ENCODE results near the gene SH2D3A.
"Not testable (repeated sequence)": the region's sequence is repeated elsewhere in the genome, so short reads cannot be mapped to it uniquely, and the experiment has no call there.

The SH2D3A gene

DNA sequence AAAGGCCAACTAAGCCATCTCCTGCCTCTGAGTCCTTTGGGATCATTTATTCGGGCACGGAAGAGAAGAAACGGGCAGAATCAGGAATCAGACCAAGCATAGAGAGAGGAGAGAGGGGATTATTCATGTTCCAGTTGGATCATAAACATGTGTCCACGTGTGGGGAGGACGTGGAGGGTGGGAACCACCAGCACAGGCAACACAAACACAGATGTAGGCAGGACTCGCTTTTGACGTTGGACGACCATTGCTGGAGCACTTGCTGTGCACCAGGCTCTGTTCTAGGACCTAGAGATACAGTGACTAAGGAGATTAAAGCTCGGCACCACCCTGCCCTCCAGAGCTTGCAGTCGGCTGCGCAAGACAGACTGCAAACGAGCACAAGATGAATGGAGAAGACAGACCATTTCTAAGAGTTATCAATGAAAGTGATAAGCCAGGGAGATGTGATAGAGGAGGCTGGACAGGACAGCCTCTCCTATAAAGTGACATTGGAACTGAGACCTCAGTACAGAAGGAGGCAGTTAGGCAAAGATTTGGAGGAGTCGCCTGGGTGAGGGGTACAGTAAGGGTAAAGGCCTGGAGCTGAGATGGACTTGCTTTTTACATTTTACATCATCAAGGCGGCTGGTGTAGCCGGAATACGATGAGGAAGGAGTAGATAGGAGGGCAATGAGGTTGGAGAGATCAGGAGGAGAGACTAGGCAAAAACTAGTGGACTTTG lies 716 bp downstream of the SH2D3A start:
- no peak overlapping the region for H2BK120ac ChIP-seq (ENCODE audit: low read depth, low read length)
- peak overlapping the region; percentile 90 for H3K4me2 ChIP-seq (ENCODE audit: low read length, poor library complexity, severe bottlenecking)
- H3K9me3 ChIP-seq (ENCODE audit: control insufficient read depth, low read length): no peaks in the 10 kb centered on the region
- peaks cover 18% of the 10 kb centered on the region for H3K4me1 ChIP-seq (ENCODE audit: control insufficient read depth, insufficient read depth, low read depth, low read length)
- no peak overlapping the region for H3K4ac ChIP-seq (ENCODE audit: low read depth in 1 of 2, low read length in 2 of 2)
- no peaks in the 10 kb centered on the region for H3K79me1 ChIP-seq (replicated peaks; ENCODE audit: low read length, poor library complexity, severe bottlenecking)
- no peak overlapping the region for H4K8ac ChIP-seq (ENCODE audit: low read length)
- H4K91ac ChIP-seq (ENCODE audit: low read length): no peak overlapping the region
- no peak overlapping the region for H2AFZ ChIP-seq (ENCODE audit: low read depth, low read length)
- no peak overlapping the region for H3K27ac ChIP-seq (ENCODE audit: low read length, poor library complexity, severe bottlenecking)
- no peak overlapping the region for H3K9ac ChIP-seq (ENCODE audit: low read length)
- no peak overlapping the region for H3K4me3 ChIP-seq (ENCODE audit: insufficient read depth in 1 of 2, low read depth in 1 of 2, low read length in 2 of 2)
- no peaks in the 10 kb centered on the region for H3K36me3 ChIP-seq (ENCODE audit: control insufficient read depth in 1 of 2, insufficient read depth in 2 of 2, low read depth in 1 of 2, low read length in 2 of 2)
- DNase-seq: no peak
- no peak overlapping the region for H3K14ac ChIP-seq (ENCODE audit: low read length in 2 of 2)
- no peak overlapping the region for H2BK15ac ChIP-seq (ENCODE audit: low read depth, poor library complexity, severe bottlenecking)
- H3K18ac ChIP-seq (ENCODE audit: low read depth in 1 of 2, low read length in 2 of 2): no peak overlapping the region
- peaks cover 21 to 35% of the 10 kb centered on the region in 2 experiments for H3K27me3 ChIP-seq (ENCODE audit: control insufficient read depth in 1 of 2, insufficient read depth in 1 of 2, low read length in 2 of 2)
- no peak overlapping the region for H2BK5ac ChIP-seq (ENCODE audit: low read depth, low read length, poor library complexity, severe bottlenecking)
- WGBS: 18% methylated on average over 16 of the region's 16 CpGs
- no peak overlapping the region for H3K23ac ChIP-seq (ENCODE audit: low read length in 2 of 2)
- no peak overlapping the region for H2BK12ac ChIP-seq (ENCODE audit: low read length in 2 of 2)
- H2AK5ac ChIP-seq (ENCODE audit: low read length, severe bottlenecking): no peak overlapping the region

DNA sequence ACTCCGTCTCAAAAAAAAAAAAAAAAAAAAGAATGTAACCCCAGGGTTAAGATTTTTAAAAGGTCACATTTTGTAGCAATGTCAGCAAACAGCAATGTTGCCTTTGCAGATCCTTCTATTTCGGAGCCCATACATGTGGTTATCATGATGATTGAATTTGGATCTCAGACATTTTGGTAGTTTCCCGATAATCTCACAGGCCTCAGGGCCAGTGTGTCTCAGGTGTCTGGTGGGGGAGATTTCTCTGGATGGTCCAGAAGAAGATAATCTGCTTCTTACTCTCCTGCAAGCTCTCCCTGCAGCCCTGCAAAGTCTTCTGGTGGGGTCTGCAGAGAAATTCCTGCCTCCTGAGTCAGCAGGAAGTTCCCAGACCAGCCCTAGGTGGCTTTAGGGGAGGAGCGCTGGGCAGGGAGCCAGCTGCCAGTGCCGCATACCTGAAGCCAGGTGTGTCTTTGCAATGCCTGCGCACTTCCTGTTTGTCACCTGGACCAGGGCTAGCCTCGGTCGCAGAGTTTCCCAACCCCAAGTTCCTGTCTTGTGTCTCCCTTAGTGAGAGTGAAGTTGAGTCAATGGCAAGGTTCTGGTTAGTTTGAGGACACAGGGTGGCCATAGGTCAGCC lies 1.4 kb downstream of the SH2D3A start:
- Histone ChIP-seq H2BK5ac (ENCODE audit: low read depth, low read length, poor library complexity, severe bottlenecking) (no peak overlapping the region), H3K4me1 (ENCODE audit: control insufficient read depth, insufficient read depth, low read depth, low read length) (peaks cover 18% of the 10 kb centered on the region), H2BK12ac (ENCODE audit: low read length in 2 of 2) (no peak overlapping the region), H3K4me2 (ENCODE audit: low read length, poor library complexity, severe bottlenecking) (peak overlapping the region; percentile 3), H4K8ac (ENCODE audit: low read length) (no peak overlapping the region), H3K27ac (ENCODE audit: low read length, poor library complexity, severe bottlenecking) (no peak overlapping the region), H3K9me3 (ENCODE audit: control insufficient read depth, low read length) (no peaks in the 10 kb centered on the region), H3K9ac (ENCODE audit: low read length) (no peak overlapping the region), H3K4me3 (ENCODE audit: insufficient read depth in 1 of 2, low read depth in 1 of 2, low read length in 2 of 2) (no peak overlapping the region), H3K18ac (ENCODE audit: low read depth in 1 of 2, low read length in 2 of 2) (no peak overlapping the region), H2AFZ (ENCODE audit: low read depth, low read length) (no peak overlapping the region), H3K36me3 (ENCODE audit: control insufficient read depth in 1 of 2, insufficient read depth in 2 of 2, low read depth in 1 of 2, low read length in 2 of 2) (no peaks in the 10 kb centered on the region), H2BK15ac (ENCODE audit: low read depth, poor library complexity, severe bottlenecking) (no peak overlapping the region), H2AK5ac (ENCODE audit: low read length, severe bottlenecking) (no peak overlapping the region), H3K14ac (ENCODE audit: low read length in 2 of 2) (no peak overlapping the region), H3K4ac (ENCODE audit: low read depth in 1 of 2, low read length in 2 of 2) (no peak overlapping the region), H3K27me3 (ENCODE audit: control insufficient read depth in 1 of 2, insufficient read depth in 1 of 2, low read length in 2 of 2) (peaks cover 21 to 35% of the 10 kb centered on the region in 2 experiments), H2BK120ac (ENCODE audit: low read depth, low read length) (no peak overlapping the region), H3K23ac (ENCODE audit: low read length in 2 of 2) (no peak overlapping the region), H3K79me1 (replicated peaks; ENCODE audit: low read length, poor library complexity, severe bottlenecking) (no peaks in the 10 kb centered on the region), H4K91ac (ENCODE audit: low read length) (no peak overlapping the region)
- no peak for DNase-seq
- WGBS: 15% methylated on average over 8 of the region's 8 CpGs

DNA sequence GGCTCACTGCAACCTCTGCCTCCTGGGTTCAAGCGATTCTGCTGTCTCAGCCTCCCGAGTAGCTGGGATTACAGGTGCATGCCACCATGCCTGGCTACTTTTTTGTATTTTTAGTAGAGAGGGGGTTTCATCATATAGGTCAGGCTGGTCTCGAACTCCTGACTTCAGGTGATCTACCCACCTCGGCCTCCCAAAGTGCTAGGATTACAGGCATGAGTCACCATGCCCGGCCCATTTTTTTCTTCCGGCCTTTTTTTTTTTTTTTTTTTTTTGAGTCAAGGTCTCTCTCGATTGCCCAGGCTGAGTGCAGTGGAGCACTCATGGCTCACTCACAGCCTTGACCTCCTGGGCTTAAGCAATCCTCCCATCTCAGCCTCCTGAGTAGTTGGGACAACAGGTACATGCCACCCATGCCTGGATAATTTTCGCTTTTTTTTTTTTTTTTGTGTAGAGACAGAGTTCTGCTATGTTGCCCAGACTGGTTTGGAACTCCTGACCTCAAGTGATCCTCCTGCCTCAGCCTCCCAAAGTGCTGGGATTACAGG lies 4.9 kb downstream of the SH2D3A start:
- H3K23ac ChIP-seq (ENCODE audit: low read length in 2 of 2); H3K14ac ChIP-seq (ENCODE audit: low read length in 2 of 2); H3K9me3 ChIP-seq (ENCODE audit: control insufficient read depth, low read length); H2BK12ac ChIP-seq (ENCODE audit: low read length in 2 of 2); H3K36me3 ChIP-seq (ENCODE audit: control insufficient read depth in 1 of 2, insufficient read depth in 2 of 2, low read depth in 1 of 2, low read length in 2 of 2); H4K91ac ChIP-seq (ENCODE audit: low read length); H3K4me2 ChIP-seq (ENCODE audit: low read length, poor library complexity, severe bottlenecking); H2BK120ac ChIP-seq (ENCODE audit: low read depth, low read length); H3K79me1 ChIP-seq (replicated peaks; ENCODE audit: low read length, poor library complexity, severe bottlenecking); H3K18ac ChIP-seq (ENCODE audit: low read depth in 1 of 2, low read length in 2 of 2); H2AFZ ChIP-seq (ENCODE audit: low read depth, low read length); H2BK5ac ChIP-seq (ENCODE audit: low read depth, low read length, poor library complexity, severe bottlenecking); H4K8ac ChIP-seq (ENCODE audit: low read length); H3K9ac ChIP-seq (ENCODE audit: low read length); H3K4me3 ChIP-seq (ENCODE audit: insufficient read depth in 1 of 2, low read depth in 1 of 2, low read length in 2 of 2); H3K27ac ChIP-seq (ENCODE audit: low read length, poor library complexity, severe bottlenecking); DNase-seq; H3K4ac ChIP-seq (ENCODE audit: low read depth in 1 of 2, low read length in 2 of 2); H2BK15ac ChIP-seq (ENCODE audit: low read depth, poor library complexity, severe bottlenecking); H2AK5ac ChIP-seq (ENCODE audit: low read length, severe bottlenecking): not testable (repeated sequence)
- H3K4me1 ChIP-seq (ENCODE audit: control insufficient read depth, insufficient read depth, low read depth, low read length): peaks cover 11% of the 10 kb centered on the region
- WGBS: 82% methylated on average over 8 of the region's 8 CpGs
- H3K27me3 ChIP-seq (ENCODE audit: control insufficient read depth in 1 of 2, insufficient read depth in 1 of 2, low read length in 2 of 2): peaks cover 15 to 22% of the 10 kb centered on the region in 2 experiments

DNA sequence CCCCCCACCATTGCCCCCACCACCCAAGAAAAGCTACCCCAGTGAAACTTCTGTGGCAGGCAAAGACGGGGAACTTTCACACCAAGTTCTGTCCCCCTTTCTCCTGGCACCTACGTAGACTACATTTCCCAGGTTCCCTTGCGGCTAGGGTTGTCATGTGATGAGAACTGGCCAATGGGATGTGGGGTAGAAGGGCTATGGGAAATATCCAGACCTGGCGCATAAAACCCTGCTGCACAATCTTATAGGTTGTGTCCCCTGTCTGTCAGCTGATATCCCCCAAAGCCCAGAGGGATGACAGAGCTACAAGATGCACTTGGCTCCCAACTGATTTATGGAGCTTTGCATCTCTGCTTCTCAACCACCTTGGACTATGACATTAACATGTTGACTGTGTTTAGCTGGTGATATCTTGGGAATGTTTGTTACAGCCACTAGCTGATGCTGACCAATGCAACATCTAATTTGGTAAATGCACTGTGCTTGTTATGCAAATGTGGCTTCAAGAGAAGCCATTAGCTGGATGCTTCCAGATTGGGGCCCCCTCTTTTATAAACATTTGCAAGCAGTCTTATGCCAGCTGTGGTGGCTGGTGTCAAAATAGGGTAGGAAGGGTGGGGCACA lies 6.1 kb downstream of the SH2D3A start:
- Histone ChIP-seq H2BK12ac (ENCODE audit: low read length in 2 of 2) (no peak overlapping the region), H3K4me3 (ENCODE audit: insufficient read depth in 1 of 2, low read depth in 1 of 2, low read length in 2 of 2) (no peak overlapping the region), H4K8ac (ENCODE audit: low read length) (no peak overlapping the region), H2AFZ (ENCODE audit: low read depth, low read length) (no peak overlapping the region), H3K4ac (ENCODE audit: low read depth in 1 of 2, low read length in 2 of 2) (no peak overlapping the region), H2BK5ac (ENCODE audit: low read depth, low read length, poor library complexity, severe bottlenecking) (no peak overlapping the region), H3K23ac (ENCODE audit: low read length in 2 of 2) (no peak overlapping the region), H3K36me3 (ENCODE audit: control insufficient read depth in 1 of 2, insufficient read depth in 2 of 2, low read depth in 1 of 2, low read length in 2 of 2) (no peaks in the 10 kb centered on the region), H2BK15ac (ENCODE audit: low read depth, poor library complexity, severe bottlenecking) (no peak overlapping the region), H3K4me1 (ENCODE audit: control insufficient read depth, insufficient read depth, low read depth, low read length) (peaks cover 5% of the 10 kb centered on the region), H3K79me1 (replicated peaks; ENCODE audit: low read length, poor library complexity, severe bottlenecking) (no peaks in the 10 kb centered on the region), H3K27me3 (ENCODE audit: control insufficient read depth in 1 of 2, insufficient read depth in 1 of 2, low read length in 2 of 2) (peaks cover 4 to 11% of the 10 kb centered on the region in 2 experiments), H3K27ac (ENCODE audit: low read length, poor library complexity, severe bottlenecking) (no peak overlapping the region), H2BK120ac (ENCODE audit: low read depth, low read length) (no peak overlapping the region), H3K14ac (ENCODE audit: low read length in 2 of 2) (no peak overlapping the region), H3K9ac (ENCODE audit: low read length) (no peak overlapping the region), H4K91ac (ENCODE audit: low read length) (no peak overlapping the region), H3K9me3 (ENCODE audit: control insufficient read depth, low read length) (no peaks in the 10 kb centered on the region), H3K4me2 (ENCODE audit: low read length, poor library complexity, severe bottlenecking) (no peak overlapping the region), H2AK5ac (ENCODE audit: low read length, severe bottlenecking) (no peak overlapping the region), H3K18ac (ENCODE audit: low read depth in 1 of 2, low read length in 2 of 2) (no peak overlapping the region)
- no peak for DNase-seq
- 93% methylated on average over 3 of the region's 4 CpGs for WGBS
